Right cardiac atrium (tissue), 5 donors: ENCODE measurements around the gene CDK6. TPM values are rescaled to one million over a fixed set of nuclear protein-coding genes. Genes with fewer than 3 reads are reported as not detected.

Experiments used
- ATAC-seq, 2 donors: fragments of 200-7000 bp; cut with Tn5 transposase; one replicate each; pipeline versions ENCODE4 v1.8.0 to v1.9.1; 2020; ENCODE audit warnings: moderate library complexity in 2 of 2, mild to moderate bottlenecking in 1 of 2
- DNase-seq, 3 donors: peaks; one replicate each; pipeline ENCODE4 v3.0.0-alpha.2; 2020
- H3K27ac ChIP-seq: one replicate; pipeline ENCODE4 v1.5.1; 2013; ENCODE audit warnings: mild to moderate bottlenecking, low read length, control low read depth, moderate library complexity
- H3K27me3 ChIP-seq: one replicate; pipeline ENCODE4 v1.6.1; 2013; ENCODE audit not compliant: control insufficient read depth, insufficient read depth
- H3K4me1 ChIP-seq: one replicate; pipeline ENCODE4 v1.6.1; 2013; ENCODE audit warnings: low read length; ENCODE audit not compliant: control insufficient read depth, insufficient read depth
- H3K4me3 ChIP-seq: one replicate; pipeline ENCODE4 v1.5.1; 2013; ENCODE audit warnings: low read length, control low read depth
- H3K9me3 ChIP-seq: one replicate; pipeline ENCODE4 v1.6.1; 2013; ENCODE audit warnings: low read length; ENCODE audit not compliant: control insufficient read depth
- WGBS: extraction: QIAGEN DNeasy Blood & Tissue Kit; methylation state at CpG from one replicate; pipeline ENCODE4 v1.1.7; 2013; 5-methylcytosine and 5-hydroxymethylcytosine counted together
- intact Hi-C, 4 donors: fragments of 100-400 bp; cut with DNase I; formaldehyde crosslinking; loops; one replicate each; pipeline versions ENCODE4 v1.11.0 to v1.14.0; 2022 to 2023
- polyA plus RNA-seq: library from polyadenylated mRNA; stranded (reverse); fragments of 200-250 nt; gene quantifications from one replicate; pipeline ENCODE4 v1.2.3, GENCODE V29; 2013
- total RNA-seq, 4 donors: library from RNA; stranded (reverse); fragmentation: NEBNext Ultra II Directional; extraction: Animal tissue kit (Norgen Biotek cat#: 25700); gene quantifications; one replicate each; pipeline ENCODE4 v1.2.1, GENCODE V29; 2021
- donor health status: healthy with polysubstance abuse.
- donor health status: DM: no; HTN: yes; CAD: no.
- donor health status: DM: no; HTN: no; CAD: no.
- donor health status: DM: no; HTN: yes; CAD: no; lungs with severe emphysema.
- donor health status: DM: yes; HTN: yes; CAD: no.

CDK6 gene
- total and polyA plus RNA-seq, 5 donors, result 1.8 to 9.7 (median 9.0) TPM

- 63% methylated on average over 1 of the region's 1 CpG for WGBS
- DNase-seq (no peak), ATAC-seq (no peak)
- no peak overlapping the region for H3K27ac ChIP-seq
- no peak overlapping the region for H3K4me3 ChIP-seq
- H3K4me1 ChIP-seq, result no peaks in the 10 kb centered on the region
- intact Hi-C loops, result no loop called here
- H3K27me3 ChIP-seq, result no peaks in the 10 kb centered on the region
- no peaks in the 10 kb centered on the region for H3K9me3 ChIP-seq
Observed at GRCh38 chr7:92598310-92598981, 237.9 kb downstream of the CDK6 start.

- no peak for DNase-seq
- Histone ChIP-seq H3K9me3 (no peaks in the 10 kb centered on the region), H3K4me1 (no peaks in the 10 kb centered on the region), H3K4me3 (no peak overlapping the region), H3K27me3 (no peaks in the 10 kb centered on the region), H3K27ac (no peak overlapping the region)
- intact Hi-C loops, result no loop called here
- ATAC-seq, result no peak
- WGBS, result 78% methylated on average over 4 of the region's 4 CpGs
Observed at GRCh38 chr7:92595281-92595680, 241.1 kb downstream of the CDK6 start.

GRCh38 chr7:92594746-92595145 lies 241.6 kb downstream of the CDK6 start:
- no peak for ATAC-seq
- 96% methylated on average over 3 of the region's 3 CpGs for WGBS
- intact Hi-C loops, result no loop called here
- no peak for DNase-seq
- Histone ChIP-seq H3K27ac (no peak overlapping the region), H3K9me3 (no peaks in the 10 kb centered on the region), H3K4me3 (no peak overlapping the region), H3K27me3 (no peaks in the 10 kb centered on the region), H3K4me1 (no peaks in the 10 kb centered on the region)

GRCh38 chr7:92590711-92591310 lies 245.6 kb downstream of the CDK6 start:
- Histone ChIP-seq H3K9me3 (no peaks in the 10 kb centered on the region), H3K27ac (no peak overlapping the region), H3K27me3 (no peaks in the 10 kb centered on the region), H3K4me3 (peak overlapping the region; percentile 48), H3K4me1 (peaks cover 8% of the 10 kb centered on the region)
- 39% methylated on average over 19 of the region's 19 CpGs for WGBS
- intact Hi-C loops, result no loop called here
- DNase-seq (peak in 1 of 3 donors; percentile 48), ATAC-seq (no peak)

- WGBS, result 42% methylated on average over 7 of the region's 7 CpGs
- Histone ChIP-seq H3K4me3 (peak overlapping the region; percentile 48), H3K27ac (no peak overlapping the region), H3K9me3 (no peaks in the 10 kb centered on the region), H3K27me3 (no peaks in the 10 kb centered on the region), H3K4me1 (peaks cover 10% of the 10 kb centered on the region)
- DNase-seq, result no peak
- ATAC-seq, result no peak
- intact Hi-C loops, result no loop called here
Observed at GRCh38 chr7:92589056-92589455, 247.3 kb downstream of the CDK6 start.

- DNase-seq (no peak), ATAC-seq (no peak)
- H3K27me3 ChIP-seq, result no peaks in the 10 kb centered on the region
- peaks cover 10% of the 10 kb centered on the region for H3K4me1 ChIP-seq
- no peaks in the 10 kb centered on the region for H3K9me3 ChIP-seq
- H3K27ac ChIP-seq, result no peak overlapping the region
- no peak overlapping the region for H3K4me3 ChIP-seq
- intact Hi-C loops, result no loop called here
- 79% methylated on average over 9 of the region's 9 CpGs for WGBS
Observed at GRCh38 chr7:92588561-92588960, 247.8 kb downstream of the CDK6 start.

GRCh38 chr7:92586841-92587240 lies 249.5 kb downstream of the CDK6 start:
- DNase-seq, result no peak
- Histone ChIP-seq H3K27ac (peak overlapping the region; percentile 51), H3K27me3 (no peaks in the 10 kb centered on the region), H3K9me3 (no peaks in the 10 kb centered on the region), H3K4me3 (no peak overlapping the region), H3K4me1 (peaks cover 10% of the 10 kb centered on the region)
- 54% methylated on average over 4 of the region's 4 CpGs for WGBS
- intact Hi-C loops, result no loop called here
- no peak for ATAC-seq

- no peak overlapping the region for H3K27ac ChIP-seq
Observed at GRCh38 chr7:92586403-92586802, 250.0 kb downstream of the CDK6 start.

GRCh38 chr7:92584953-92585352 lies 251.4 kb downstream of the CDK6 start:
- no peak for DNase-seq
- peak overlapping the region; percentile 62 for H3K27ac ChIP-seq
- H3K9me3 ChIP-seq, result no peaks in the 10 kb centered on the region
- peaks cover 12% of the 10 kb centered on the region for H3K4me1 ChIP-seq
- H3K27me3 ChIP-seq, result no peaks in the 10 kb centered on the region
- ATAC-seq, result no peak
- H3K4me3 ChIP-seq, result no peak overlapping the region
- intact Hi-C loops, result no loop called here

More at GRCh38 chr7:92586403-92586802, 250.0 kb downstream of the CDK6 start:
- H3K4me3 ChIP-seq, result no peak overlapping the region
- DNase-seq (no peak), ATAC-seq (no peak)
- intact Hi-C loops, result no loop called here
- H3K4me1 ChIP-seq, result peaks cover 10% of the 10 kb centered on the region
- no peaks in the 10 kb centered on the region for H3K9me3 ChIP-seq
- H3K27me3 ChIP-seq, result no peaks in the 10 kb centered on the region

- Histone ChIP-seq H3K4me3 (no peak overlapping the region), H3K27ac (no peak overlapping the region), H3K4me1 (peaks cover 10% of the 10 kb centered on the region), H3K9me3 (no peaks in the 10 kb centered on the region), H3K27me3 (no peaks in the 10 kb centered on the region)
- DNase-seq, result no peak
- no peak for ATAC-seq
- intact Hi-C loops, result no loop called here
- 99% methylated on average over 1 of the region's 1 CpG for WGBS
Observed at GRCh38 chr7:92582948-92583347, 253.4 kb downstream of the CDK6 start.

GRCh38 chr7:92576296-92576695 lies 260.1 kb downstream of the CDK6 start:
- Histone ChIP-seq H3K27me3 (no peaks in the 10 kb centered on the region), H3K9me3 (no peaks in the 10 kb centered on the region), H3K4me3 (no peak overlapping the region), H3K4me1 (peaks cover 3% of the 10 kb centered on the region), H3K27ac (no peak overlapping the region)
- WGBS, result 75% methylated on average over 3 of the region's 3 CpGs
- ATAC-seq (no peak), DNase-seq (no peak)
- intact Hi-C loops, result no loop called here
